ENCODE results near the gene RAD18.
A peak's percentile ranks its signal among the peaks of the same experiment; 100 is the strongest.

DNA sequence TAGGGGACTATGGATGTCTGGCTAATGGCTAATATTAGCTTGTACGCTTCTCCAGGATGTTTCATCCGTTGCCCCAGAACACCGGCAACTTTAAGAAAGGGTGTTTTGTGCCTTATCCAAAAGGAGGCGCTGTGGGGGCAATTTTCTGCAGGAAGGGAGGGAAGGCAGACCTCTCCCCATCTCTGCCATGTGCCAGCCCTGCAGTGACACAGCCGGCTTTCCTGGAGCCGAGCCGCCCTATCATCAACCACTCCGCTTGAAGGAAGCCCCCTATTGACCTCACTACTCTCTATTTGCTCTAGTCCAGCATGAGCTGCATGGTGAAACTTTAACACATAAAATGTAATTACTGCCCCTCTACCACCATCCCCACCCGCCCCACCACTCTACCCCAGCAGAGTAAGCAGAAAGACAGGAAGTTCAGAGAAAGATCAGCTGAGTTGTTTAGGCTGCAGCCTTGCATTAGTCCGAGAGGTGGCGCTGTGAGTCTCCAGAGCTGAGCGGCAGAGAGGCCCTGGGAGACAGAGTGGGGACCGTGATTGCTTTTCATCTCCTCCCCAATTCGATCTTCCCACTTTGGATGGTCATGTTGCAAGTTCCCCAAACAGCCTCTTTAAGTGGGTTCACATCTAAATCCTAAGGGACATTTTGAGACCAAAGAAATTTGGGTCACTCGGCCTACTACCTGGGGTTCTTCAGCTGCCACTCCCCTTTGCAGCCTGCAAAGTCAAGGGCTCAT lies 24.5 kb upstream of the RAD18 start:
- TF ChIP-seq CTCF (conservative IDR thresholded peaks at IDR 0.05; ENCODE audit: low read length), result peak; percentile 92
- no peak for TF ChIP-seq EZH2phosphoT487 (IDR thresholded peaks at IDR 0.05; ENCODE audit: borderline replicate concordance)
